ENCODE data around the gene STK10.

The STK10 gene

GRCh38 chr5:172149073-172149472, 39.0 kb downstream of the STK10 start:
- CTCF ChIA-PET = no interaction called here
- DNase-seq (ENCODE audit: extremely low spot score) = no peak
- no peak for TF ChIP-seq CTBP1 (IDR thresholded peaks at IDR 0.05; ENCODE audit: borderline replicate concordance)
- no peak for TF ChIP-seq FOXK2 (IDR thresholded peaks at IDR 0.05)
- TF ChIP-seq SUZ12 (IDR thresholded peaks at IDR 0.05) = no peak
- TF ChIP-seq TARDBP (IDR thresholded peaks at IDR 0.05) = no peak
- TF ChIP-seq FOXA1 (IDR thresholded peaks at IDR 0.05) = no peak
- no peak for TF ChIP-seq ELF4 (IDR thresholded peaks at IDR 0.05)
- TF ChIP-seq LEF1 (IDR thresholded peaks at IDR 0.05; ENCODE audit: borderline replicate concordance) = no peak
- TF ChIP-seq BHLHE40 (IDR thresholded peaks at IDR 0.05; ENCODE audit: borderline replicate concordance) = no peak
- no peak for TF ChIP-seq HDGF (IDR thresholded peaks at IDR 0.05; ENCODE audit: borderline replicate concordance)
- no peak for TF ChIP-seq FOXM1 (IDR thresholded peaks at IDR 0.05; ENCODE audit: borderline replicate concordance)
- TF ChIP-seq ZNF384 (IDR thresholded peaks at IDR 0.05) = no peak
- TF ChIP-seq PKNOX1 (IDR thresholded peaks at IDR 0.05) = no peak
- POLR2A ChIA-PET = no interaction called here

- CTCF ChIA-PET = no interaction called here
- POLR2A ChIA-PET = no interaction called here
- no peak for TF ChIP-seq SP1 (IDR thresholded peaks at IDR 0.05)
- no peak for TF ChIP-seq NFRKB (IDR thresholded peaks at IDR 0.05)
- no peak for TF ChIP-seq HDGF (IDR thresholded peaks at IDR 0.05; ENCODE audit: borderline replicate concordance)
- no peak for TF ChIP-seq LEF1 (IDR thresholded peaks at IDR 0.05; ENCODE audit: borderline replicate concordance)
- TF ChIP-seq TARDBP (IDR thresholded peaks at IDR 0.05) = no peak
- no peak for TF ChIP-seq FOXM1 (IDR thresholded peaks at IDR 0.05; ENCODE audit: borderline replicate concordance)
- TF ChIP-seq ARNT (IDR thresholded peaks at IDR 0.05) = no peak
- TF ChIP-seq FOXA1 (IDR thresholded peaks at IDR 0.05) = no peak
- no peak for TF ChIP-seq PKNOX1 (IDR thresholded peaks at IDR 0.05)
- TF ChIP-seq CTBP1 (IDR thresholded peaks at IDR 0.05; ENCODE audit: borderline replicate concordance) = no peak
- no peak for TF ChIP-seq FOXK2 (IDR thresholded peaks at IDR 0.05)
- DNase-seq (ENCODE audit: extremely low spot score) = no peak
Observed at GRCh38 chr5:172148381-172148780, 39.6 kb downstream of the STK10 start.

- ChIA-PET POLR2A (no interaction called here), CTCF (no interaction called here)
- DNase-seq (ENCODE audit: extremely low spot score) = no peak
- no peak for TF ChIP-seq L3MBTL2 (conservative IDR thresholded peaks at IDR 0.05)
- no peak for TF ChIP-seq LEF1 (IDR thresholded peaks at IDR 0.05; ENCODE audit: borderline replicate concordance)
- TF ChIP-seq ARNT (IDR thresholded peaks at IDR 0.05) = no peak
- TF ChIP-seq SUZ12 (IDR thresholded peaks at IDR 0.05) = no peak
- TF ChIP-seq NFRKB (IDR thresholded peaks at IDR 0.05) = no peak
- TF ChIP-seq ELF4 (IDR thresholded peaks at IDR 0.05) = no peak
Observed at GRCh38 chr5:172147857-172148256, 40.2 kb downstream of the STK10 start.

GRCh38 chr5:172146748-172147092, 41.3 kb downstream of the STK10 start:
- TF ChIP-seq LEF1 (IDR thresholded peaks at IDR 0.05; ENCODE audit: borderline replicate concordance) (no peak), NFRKB (IDR thresholded peaks at IDR 0.05) (no peak)
- CTCF ChIA-PET = no interaction called here
- DNase-seq (ENCODE audit: extremely low spot score) = no peak
- POLR2A ChIA-PET = no interaction called here

- ChIA-PET POLR2A (interaction anchor here (1.8 kb wide), 1 partner anchor 14 kb away, joined by 4 read pairs; no protein-coding TSS in a partner anchor), CTCF (no interaction called here)
- DNase-seq (ENCODE audit: extremely low spot score) = no peak
- TF ChIP-seq FOXA1 (IDR thresholded peaks at IDR 0.05) (no peak), TARDBP (IDR thresholded peaks at IDR 0.05) (no peak), LEF1 (IDR thresholded peaks at IDR 0.05; ENCODE audit: borderline replicate concordance) (no peak), PKNOX1 (IDR thresholded peaks at IDR 0.05) (no peak), SP1 (IDR thresholded peaks at IDR 0.05) (no peak), ZNF384 (IDR thresholded peaks at IDR 0.05) (no peak), BHLHE40 (IDR thresholded peaks at IDR 0.05; ENCODE audit: borderline replicate concordance) (no peak), FOXM1 (IDR thresholded peaks at IDR 0.05; ENCODE audit: borderline replicate concordance) (no peak), NFRKB (IDR thresholded peaks at IDR 0.05) (no peak), HDGF (IDR thresholded peaks at IDR 0.05; ENCODE audit: borderline replicate concordance) (no peak), L3MBTL2 (conservative IDR thresholded peaks at IDR 0.05) (no peak), SUZ12 (IDR thresholded peaks at IDR 0.05) (no peak), FOXK2 (IDR thresholded peaks at IDR 0.05) (no peak), ELF4 (IDR thresholded peaks at IDR 0.05) (no peak), ARNT (IDR thresholded peaks at IDR 0.05) (no peak), CTBP1 (IDR thresholded peaks at IDR 0.05; ENCODE audit: borderline replicate concordance) (no peak)
Observed at GRCh38 chr5:172145870-172146747, 41.9 kb downstream of the STK10 start.

- CTCF ChIA-PET = no interaction called here
- no peak for DNase-seq (ENCODE audit: extremely low spot score)
- POLR2A ChIA-PET = interaction anchor here (1.8 kb wide), 1 partner anchor 14 kb away, joined by 4 read pairs; no protein-coding TSS in a partner anchor
- TF ChIP-seq FOXM1 (IDR thresholded peaks at IDR 0.05; ENCODE audit: borderline replicate concordance) (no peak), ARNT (IDR thresholded peaks at IDR 0.05) (no peak), TARDBP (IDR thresholded peaks at IDR 0.05) (no peak), NFRKB (IDR thresholded peaks at IDR 0.05) (no peak), SUZ12 (IDR thresholded peaks at IDR 0.05) (no peak)
Observed at GRCh38 chr5:172144931-172145869, 42.8 kb downstream of the STK10 start.
